Nucleus accumbens (tissue), 56 donors: ENCODE results near the gene ERFL.

Source experiments
- DNase-seq, 56 donors: peaks; one replicate each; lab custom pipeline; 2025; lab: John Stamatoyannopoulos, UW

Gene ERFL

DNA sequence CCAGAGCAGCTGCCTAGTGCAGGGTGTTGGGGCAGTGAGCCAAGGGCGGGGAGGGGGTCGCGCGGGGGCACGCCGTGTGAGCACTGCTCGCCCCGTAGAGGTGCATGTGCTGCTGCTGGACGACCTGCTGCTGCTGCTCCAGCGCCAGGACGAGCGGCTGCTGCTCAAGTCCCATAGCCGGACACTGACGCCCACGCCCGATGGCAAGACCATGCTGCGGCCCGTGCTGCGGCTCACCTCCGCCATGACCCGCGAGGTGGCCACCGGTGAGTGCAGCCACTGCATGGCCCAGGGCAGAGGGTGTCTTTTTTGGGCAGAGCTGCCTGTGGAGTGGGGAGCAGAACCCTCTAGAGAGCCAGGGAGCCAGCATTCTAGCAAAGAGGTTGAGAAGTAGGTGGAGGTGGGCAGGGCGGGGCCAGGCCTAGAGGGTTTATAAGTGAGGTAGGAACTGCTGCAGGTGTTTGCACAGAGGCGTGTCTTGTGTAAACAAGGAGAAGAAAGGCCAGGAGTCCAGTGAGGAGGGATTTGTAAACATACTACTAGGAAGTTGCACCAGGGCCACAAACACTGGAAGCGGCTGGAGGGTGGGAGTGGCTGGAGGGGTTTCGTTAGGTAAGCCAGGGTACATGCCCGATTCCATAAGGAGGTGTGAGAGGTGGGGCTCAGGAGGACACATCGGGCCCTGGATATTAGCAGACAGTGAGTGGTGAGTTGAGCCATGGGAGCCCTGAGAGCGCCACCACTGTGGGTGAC lies 24.0 kb downstream of the ERFL start:
- no peak for DNase-seq

DNA sequence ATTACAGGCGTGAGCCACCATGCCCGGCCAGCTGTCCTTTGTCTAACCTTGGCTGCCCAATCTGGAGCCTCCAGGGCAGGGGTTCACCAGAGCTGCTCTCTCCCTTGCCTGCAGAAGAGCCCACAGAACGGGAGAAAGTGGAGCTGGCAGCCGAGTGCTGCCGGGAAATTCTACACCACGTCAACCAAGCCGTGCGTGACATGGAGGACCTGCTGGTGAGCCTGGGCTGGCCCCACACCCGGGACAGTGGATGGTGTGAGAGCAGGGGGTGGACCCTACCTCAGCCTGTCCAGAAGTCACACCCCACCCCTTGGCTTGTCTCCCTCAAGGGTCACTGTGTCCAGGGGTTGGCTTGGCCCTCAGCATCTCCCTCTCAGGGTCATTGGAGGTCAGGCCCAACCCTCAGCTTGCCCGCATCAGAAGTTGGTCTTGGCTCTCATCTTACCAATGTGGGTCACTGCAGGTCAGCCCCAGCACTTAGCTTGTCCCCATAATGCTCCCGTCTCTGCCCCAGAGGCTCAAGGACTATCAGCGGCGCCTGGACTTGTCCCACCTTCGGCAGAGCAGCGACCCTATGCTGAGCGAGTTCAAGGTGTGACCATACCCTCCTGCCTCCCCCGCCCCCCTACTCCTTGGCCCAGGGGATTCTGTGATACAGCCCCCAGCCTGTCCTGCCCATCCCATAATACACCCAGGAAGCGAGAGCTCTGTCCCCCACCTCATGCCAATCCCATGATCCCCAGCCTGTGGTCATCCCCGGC lies 24.9 kb downstream of the ERFL start:
- no peak for DNase-seq

DNA sequence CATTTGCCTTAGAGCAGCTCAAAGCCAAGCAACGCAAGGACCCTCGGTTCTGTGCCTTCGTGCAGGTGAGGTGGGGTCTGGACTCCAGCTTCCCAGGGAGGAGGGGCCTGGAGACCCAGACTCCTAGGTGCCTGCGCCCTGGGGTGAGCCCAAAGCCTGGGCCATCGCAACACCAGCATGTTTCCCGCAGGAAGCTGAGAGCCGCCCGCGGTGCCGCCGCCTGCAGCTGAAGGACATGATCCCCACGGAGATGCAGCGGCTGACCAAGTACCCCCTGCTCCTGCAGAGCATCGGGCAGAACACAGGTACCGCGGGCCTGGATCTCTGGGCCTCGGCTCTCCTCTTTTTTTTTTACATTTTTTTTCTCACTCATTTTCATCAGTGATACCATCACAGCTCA lies 25.7 kb downstream of the ERFL start:
- no peak for DNase-seq

DNA sequence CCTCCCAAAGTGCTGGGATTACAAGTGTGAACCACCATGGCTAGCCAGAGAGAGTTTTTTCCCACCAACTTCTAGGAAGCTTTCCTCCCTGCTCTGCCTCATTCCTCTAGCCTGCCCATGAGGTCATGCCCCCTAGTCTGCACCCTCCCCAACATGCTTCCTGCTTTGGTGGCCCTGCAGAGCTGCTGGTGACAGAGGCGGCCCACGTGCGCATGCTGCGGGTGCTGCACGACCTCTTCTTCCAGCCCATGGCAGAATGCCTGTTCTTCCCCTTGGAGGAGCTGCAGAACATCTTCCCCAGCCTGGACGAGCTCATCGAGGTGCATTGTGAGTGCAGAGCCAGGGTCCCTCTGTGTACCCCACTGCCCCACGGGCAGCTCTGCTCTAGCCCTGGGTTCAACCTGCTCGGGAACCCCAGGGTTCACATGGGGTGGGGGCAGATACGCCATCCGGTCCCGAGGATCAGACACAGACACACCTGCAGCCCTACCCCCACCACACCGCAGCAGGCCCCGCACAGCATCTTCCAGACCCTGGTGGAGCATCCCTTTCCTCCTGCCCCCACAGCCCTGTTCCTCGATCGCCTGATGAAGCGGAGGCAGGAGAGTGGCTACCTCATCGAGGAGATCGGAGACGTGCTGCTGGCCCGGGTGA lies 26.4 kb downstream of the ERFL start:
- no peak for DNase-seq

DNA sequence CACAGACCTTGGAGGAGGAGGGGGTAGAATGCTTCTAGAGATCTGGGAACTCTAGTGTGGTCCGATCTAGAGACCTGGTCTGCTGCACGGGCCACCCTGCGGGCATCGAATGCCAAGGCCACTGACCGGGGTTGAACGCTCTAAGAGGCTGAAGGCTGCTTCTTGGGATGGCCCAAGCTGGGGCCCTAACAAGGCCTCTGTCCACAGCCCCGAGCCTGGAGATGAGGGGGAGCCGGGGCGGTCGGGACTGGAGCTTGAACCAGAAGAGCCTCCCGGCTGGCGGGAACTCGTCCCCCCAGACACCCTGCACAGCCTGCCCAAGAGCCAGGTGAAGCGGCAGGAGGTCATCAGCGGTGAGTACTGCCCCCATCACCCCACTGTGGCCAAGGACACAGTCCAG lies 30.0 kb downstream of the ERFL start:
- no peak for DNase-seq

DNA sequence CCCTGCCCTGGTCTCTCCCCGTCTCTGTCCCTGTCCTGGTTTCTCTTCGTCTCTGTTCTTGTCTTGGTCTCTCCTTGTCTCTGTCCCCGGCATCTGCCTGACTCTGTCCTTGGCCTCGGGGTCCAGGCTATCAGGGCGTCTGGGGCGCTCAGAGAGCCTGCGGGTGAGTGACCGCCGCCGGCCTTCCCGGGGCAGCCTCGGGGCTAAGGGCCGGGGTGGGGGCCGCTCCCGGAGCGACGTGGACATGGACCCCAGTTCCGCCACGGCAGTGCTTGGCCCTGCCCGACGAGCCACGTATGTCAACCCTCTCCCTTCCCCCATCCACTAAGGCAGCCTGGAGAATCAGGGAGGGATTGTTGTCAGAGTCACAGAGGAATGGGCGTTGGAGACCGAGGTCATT lies 30.4 kb downstream of the ERFL start:
- no peak for DNase-seq

DNA sequence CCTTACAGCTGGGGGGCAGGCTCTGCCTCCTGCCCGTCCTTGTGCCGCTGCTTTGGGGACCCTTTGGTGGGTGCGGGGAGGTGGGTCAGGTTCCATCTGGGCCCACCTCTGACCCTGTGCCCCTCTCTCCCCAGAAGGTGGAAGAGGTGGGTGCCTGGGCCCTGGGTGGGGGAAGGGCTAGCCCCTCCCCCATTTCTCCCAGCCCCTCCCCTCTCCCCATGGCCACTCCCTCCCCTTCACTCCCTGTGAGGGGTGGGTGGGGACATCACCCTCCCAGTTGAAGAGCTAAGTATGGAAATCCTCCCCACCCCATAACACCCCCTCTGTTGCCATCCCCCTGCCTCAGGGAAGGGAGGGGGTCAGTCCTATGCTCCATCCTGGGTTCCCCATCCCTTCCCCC lies 31.1 kb downstream of the ERFL start:
- DNase-seq = no peak

DNA sequence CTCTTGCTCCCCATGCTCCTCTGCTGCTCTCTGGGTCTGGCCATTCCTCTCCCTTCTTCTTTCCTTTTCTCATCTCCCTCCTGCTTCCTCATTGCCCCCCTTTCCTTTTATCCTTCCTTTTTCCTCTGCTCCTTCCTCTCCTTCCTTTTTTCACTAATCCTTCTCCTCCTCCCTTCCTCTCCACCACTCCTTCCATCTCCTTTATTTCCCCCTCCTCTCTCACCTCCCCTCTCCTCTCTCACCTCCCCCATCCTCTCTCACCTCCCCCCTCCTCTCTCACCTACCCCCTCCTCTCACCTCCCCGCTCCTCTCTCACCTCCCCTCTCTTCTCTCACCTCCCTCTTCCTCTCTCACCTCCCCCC lies 31.7 kb downstream of the ERFL start:
- no peak for DNase-seq

DNA sequence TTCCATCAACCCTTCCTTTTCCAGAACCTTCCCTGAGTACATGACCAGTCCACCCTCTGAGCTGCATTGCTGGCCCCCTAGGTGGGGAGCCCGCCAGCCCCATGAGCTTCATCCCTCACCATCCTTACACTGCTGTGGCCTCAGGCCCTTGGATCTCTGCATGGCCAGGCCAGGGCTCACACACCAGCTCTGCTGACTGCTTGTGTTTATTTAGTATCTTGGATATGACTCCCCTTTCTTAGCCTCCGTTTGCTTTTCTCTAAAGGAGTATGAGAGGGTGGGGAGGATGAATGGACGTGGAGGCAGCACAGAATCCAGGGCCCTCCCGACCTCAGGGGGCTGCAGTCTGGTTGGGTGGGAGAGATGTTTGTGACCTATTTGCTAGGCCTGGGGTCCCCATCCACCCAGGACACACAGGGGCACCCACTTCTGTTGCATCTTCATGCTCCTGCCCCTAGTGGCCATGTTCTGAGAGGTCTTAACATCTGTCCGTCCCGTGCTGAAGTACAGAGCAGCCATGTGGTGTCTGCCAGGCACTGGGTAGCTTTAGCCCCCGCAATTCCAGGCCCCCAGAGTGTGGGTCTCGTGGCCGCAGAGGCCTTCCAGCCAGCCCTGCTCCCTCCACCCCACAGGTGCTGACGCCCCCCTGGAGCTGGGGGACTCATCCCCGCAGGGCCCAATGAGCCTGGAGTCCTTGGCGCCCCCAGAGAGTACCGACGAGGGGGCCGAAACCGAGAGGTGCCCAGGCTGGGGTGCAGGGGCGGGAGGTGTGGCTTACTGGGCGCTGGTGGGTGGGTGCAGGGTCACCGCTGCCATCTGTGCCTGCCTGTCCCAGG lies 32.3 kb downstream of the ERFL start:
- no peak for DNase-seq

DNA sequence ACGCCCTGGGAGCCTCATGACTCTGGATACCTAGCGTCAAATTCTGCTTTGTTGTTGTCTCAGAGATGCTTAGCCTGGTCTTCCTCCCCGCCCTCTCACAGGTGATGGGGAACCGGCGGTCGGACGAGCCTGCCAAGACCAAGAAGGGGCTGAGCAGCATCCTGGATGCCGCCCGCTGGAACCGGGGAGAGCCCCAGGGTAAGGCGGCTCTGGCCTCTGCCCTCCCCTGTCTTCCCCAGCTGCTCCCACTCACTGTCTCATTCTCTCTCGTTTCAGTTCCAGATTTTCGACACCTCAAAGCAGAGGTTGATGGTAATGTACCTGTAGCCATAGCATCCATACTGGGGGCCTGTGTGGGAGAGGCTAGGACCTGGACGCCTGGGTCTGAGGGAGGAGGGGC lies 33.9 kb downstream of the ERFL start:
- no peak for DNase-seq

DNA sequence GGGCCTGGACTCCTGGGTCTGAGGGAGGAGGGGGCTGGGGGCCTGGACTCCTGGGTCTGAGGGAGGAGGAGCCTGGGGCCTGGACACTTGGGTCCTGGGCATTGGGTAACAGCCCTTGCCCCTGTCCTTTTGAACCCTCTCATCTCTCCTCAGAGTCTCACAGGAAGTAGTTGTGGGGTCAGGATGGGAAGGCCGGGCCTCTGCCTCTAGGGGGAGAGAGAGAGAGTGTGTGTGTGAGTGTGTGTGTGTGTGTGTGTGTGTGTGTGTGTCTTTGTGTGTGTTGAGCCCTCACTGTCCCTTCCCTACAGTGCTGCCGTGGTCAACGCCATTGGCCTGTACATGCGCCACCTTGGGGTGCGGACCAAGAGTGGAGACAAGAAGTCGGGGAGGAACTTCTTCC lies 34.4 kb downstream of the ERFL start:
- no peak for DNase-seq

DNA sequence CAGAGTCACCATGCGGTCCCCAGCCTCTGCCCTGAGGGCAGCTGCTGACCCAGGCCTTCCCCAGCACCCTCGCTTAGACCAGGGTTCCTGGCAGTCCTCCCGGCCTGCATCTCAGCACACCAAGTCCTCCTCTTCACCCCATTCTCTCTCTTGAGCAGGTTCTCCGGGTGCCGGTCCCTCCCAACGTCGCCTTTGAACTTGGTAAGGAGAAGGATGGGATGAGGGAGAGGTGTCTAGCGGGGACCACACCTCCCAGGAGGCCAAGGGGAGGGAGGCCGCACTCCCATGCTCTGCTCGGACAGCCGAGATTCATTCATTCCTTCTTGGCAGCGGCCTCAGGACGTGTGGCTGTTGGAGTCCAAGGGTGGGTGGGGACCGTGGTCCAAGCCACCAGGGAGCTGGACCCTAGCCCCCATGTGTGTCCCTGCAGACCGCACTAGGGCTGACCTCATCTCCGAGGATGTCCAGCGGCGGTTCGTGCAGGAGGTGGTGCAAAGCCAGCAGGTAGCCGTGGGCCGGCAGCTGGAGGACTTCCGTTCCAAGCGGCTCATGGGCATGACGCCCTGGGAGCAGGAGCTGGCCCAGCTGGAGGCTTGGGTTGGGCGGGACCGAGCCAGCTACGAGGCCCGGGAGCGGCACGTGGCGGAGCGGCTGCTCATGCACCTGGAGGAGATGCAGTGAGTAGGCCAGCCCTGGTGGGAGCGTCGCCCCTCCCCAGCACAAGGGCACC lies 35.9 kb downstream of the ERFL start:
- no peak for DNase-seq

DNA sequence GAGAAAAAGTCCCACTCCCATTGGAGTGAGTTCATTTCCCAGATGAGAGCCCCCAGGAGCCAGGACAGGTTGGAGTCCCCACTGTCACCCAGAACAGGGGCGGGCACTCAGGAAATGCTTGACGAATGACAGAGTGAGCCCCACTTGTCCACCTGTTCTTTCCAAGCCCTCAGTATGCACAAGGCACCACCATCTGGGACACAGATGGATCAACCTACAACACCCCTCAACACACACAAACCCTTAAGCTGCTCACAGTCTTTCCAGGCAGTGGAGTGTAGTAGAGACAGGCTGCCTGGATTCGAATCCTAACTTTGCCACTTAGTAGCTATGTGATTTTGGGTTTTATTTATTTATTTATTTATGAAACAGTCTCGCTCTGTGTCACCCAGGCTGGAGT lies 37.3 kb downstream of the ERFL start:
- no peak for DNase-seq

DNA sequence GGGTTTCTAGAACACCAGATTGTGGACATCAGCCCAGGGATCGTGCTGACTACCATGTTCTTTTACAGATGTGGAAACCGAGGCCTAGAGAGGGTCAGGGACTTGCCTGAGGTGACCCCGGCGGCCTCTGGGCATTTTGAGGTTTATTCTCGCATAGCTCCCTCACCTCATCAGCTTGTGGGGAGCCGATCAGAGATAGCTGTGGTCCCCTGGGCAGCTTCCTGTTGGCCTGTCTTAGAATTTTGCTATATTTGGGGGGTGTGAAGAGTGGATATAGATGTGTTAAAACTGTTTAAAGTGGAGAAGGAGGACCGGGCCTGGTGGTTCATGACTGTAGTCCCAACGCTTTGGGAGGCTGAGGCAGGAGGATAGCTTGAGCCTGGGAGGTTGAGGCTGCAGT lies 38.4 kb downstream of the ERFL start:
- DNase-seq = no peak

DNA sequence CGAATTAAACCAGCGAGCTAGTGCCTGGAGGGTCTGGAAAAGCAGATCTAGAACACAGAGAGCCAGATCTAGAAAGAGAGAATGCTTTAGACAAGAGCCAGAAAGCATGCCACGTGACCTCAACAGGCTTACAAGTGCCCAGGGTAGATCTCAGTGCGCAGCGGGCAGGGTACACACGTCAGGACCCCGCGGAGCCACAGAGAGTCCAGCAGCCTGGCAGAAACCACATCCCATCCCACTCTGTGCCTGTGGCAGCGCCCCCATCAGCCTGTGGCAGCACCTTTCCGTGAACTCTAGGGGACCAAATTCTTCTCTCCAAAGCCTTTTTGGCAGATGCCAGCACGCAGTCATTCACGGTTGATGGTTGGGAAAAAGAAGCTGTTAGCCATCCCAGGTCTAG lies 39.3 kb downstream of the ERFL start:
- DNase-seq = no peak

DNA sequence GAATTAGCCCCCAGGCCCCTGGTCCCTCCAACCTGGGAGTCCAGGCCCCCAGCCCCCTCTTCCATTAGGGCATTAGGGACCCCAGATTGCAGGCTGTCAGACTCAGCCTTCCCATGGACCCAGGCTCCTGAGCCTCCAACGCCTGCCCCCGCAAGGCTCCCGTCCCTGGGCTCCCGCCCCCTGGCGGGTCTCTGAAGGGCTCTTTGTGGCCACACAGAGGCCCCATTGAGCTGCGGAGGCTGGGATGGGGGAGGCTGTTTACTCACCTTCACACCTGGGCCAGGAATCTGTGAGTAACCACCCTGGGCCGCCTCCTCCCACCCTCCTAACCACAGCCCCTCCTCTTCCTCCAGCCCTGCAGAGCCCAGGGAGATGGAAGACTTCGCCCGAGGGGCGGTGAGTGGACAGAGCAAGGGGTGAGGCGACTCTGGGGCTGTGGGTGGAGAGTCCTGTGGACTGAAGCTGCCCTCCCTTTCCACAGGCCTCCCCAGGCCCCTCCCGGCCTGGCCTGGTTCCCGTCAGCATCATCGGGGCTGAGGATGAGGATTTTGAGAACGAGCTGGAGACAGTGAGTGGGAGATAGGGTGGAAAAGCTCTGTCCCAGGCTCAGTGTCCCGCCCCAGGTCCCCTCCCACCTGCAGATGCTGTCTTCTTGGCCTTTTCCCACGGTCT lies 40.4 kb downstream of the ERFL start:
- DNase-seq = peak in 43 of 56 donors; percentile 6 to 76 (median 41)

DNA sequence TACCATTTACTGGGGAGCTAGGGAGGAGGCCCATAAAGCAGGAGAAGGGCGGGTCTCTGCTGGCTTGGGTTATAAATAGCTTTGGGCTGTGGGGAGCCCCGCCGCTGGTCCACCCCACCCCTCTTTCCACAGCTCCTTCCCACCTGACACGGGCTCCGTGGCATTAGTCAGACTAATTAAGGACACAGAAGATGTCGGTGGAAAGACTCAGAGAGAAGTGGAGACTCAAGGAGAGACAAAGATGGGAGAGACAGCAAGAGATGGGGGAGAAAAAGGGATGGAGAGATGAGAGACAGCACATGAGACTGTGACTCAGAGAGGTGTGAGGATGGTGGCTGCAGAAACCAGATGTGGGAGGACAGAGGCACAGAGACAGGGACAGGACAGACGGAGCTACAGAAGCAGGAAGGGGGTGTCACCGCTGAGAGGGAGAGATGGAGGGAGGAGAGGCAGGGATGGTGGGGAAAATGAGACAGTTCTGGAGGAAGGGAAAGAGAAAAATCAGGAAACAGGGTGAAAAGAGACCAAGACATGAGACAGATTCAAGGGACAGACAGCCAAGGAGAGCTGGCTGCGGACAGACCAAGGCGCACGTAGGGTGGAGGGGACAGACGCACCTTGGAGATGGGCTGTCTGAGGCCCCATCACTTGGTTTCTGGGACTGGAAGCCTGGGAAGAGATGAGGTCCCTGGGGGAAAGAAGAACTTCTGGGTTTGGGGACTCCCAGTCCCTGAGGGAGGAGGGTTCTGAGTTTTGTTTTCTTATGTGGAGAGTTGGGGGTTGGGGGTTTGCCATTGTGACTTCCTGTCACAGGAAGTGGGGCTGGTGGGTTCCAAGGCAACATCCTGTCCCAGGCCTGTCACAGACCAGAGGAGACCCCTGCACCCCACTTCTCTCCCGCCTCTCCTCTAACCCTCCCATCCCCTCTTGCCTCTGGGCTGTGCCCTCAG lies 41.2 kb downstream of the ERFL start:
- DNase-seq = no peak
